Testis (tissue), 3 donors: ENCODE results near the gene TEAD1. TPM values are rescaled to one million over a fixed set of nuclear protein-coding genes. Genes with fewer than 3 reads are reported as not detected.

Source experiments
- DNase-seq: peaks from one replicate; pipeline ENCODE4 v3.0.0-alpha.2; 2019
- H3K27ac ChIP-seq, 2 donors: fragments of 200-600 bp; sonication (generic); one replicate each; pipeline ENCODE4 v1.5.1; 2019
- H3K27me3 ChIP-seq: fragments of 200-600 bp; sonication (generic); one replicate; pipeline ENCODE4 v1.5.1; 2019
- H3K36me3 ChIP-seq: fragments of 200-600 bp; sonication (generic); one replicate; pipeline ENCODE4 v1.5.1; 2017; ENCODE audit warnings: low read depth; ENCODE audit errors: missing control alignments
- H3K4me1 ChIP-seq: fragments of 200-600 bp; sonication (generic); one replicate; pipeline ENCODE4 v1.5.1; 2019
- H3K4me3 ChIP-seq, 2 donors: fragments of 200-600 bp; sonication (generic); one replicate each; pipeline ENCODE4 v1.5.1; 2017 to 2019
- H3K9me3 ChIP-seq: fragments of 200-600 bp; sonication (generic); one replicate; pipeline ENCODE4 v1.5.1; 2017
- CTCF ChIP-seq, 3 experiments: fragments of 450-650 bp in 2 of 3; fragments of 200-600 bp in 1 of 3; sonication (generic) in 1 of 3; IDR thresholded peaks; one replicate each; pipeline ENCODE4 v1.5.1; 2016 to 2019; ENCODE audit warnings: antibody characterized with exemption in 3 of 3, mild to moderate bottlenecking in 2 of 3, moderate library complexity in 1 of 3
- POLR2A ChIP-seq: fragments of 450-650 bp; IDR thresholded peaks from one replicate; pipeline ENCODE4 v1.6.1; 2017; ENCODE audit warnings: antibody characterized with exemption, mild to moderate bottlenecking, moderate library complexity
- WGBS, 2 donors: methylation state at CpG; one replicate each; pipeline ENCODE4 v1.1.5; 2018; 5-methylcytosine and 5-hydroxymethylcytosine counted together
- intact Hi-C: fragments of 100-400 bp; cut with DNase I; formaldehyde crosslinking; loops from one replicate; pipeline ENCODE4 v1.15.1; 2023; ENCODE audit warnings: low total_unique reads
- polyA plus RNA-seq: library from polyadenylated mRNA; stranded (reverse); fragments of 350-450 nt; fragmentation: Illumina TruSeq; extraction: RNeasy Lipid Tissue Mini Kit (QIAGEN cat#74804); gene quantifications from one replicate; pipeline ENCODE4 v1.2.3, GENCODE V29; 2014; ENCODE audit warnings: low read depth, low replicate concordance; ENCODE audit not compliant: insufficient read depth
- total RNA-seq, 2 donors: library from RNA; depleted of rRNA; stranded (reverse); fragments of >200 nt; gene quantifications; one replicate each; pipeline ENCODE4 v1.2.3, GENCODE V29; 2016

TEAD1 gene
- total and polyA plus RNA-seq, 3 donors from 2014 or later: 24.6 to 78.1 (median 63.5) TPM

GRCh38 chr11:12769834-12770345, 95.7 kb downstream of the TEAD1 start:
- TF ChIP-seq POLR2A: no peak
- TF ChIP-seq CTCF (IDR thresholded peaks at IDR 0.05): no peak
- H3K36me3 ChIP-seq: no peaks in the 10 kb centered on the region
- no peak overlapping the region for H3K4me3 ChIP-seq
- no peaks in the 10 kb centered on the region for H3K9me3 ChIP-seq
- DNase-seq: no peak
- WGBS, 2 donors: 47 to 48% methylated on average over 3 of the region's 3 CpGs
- no peaks in the 10 kb centered on the region for H3K27me3 ChIP-seq
- no peaks in the 10 kb centered on the region for H3K4me1 ChIP-seq
- H3K27ac ChIP-seq: no peak overlapping the region
- intact Hi-C loops: no loop called here

- Histone ChIP-seq H3K9me3 (no peaks in the 10 kb centered on the region), H3K4me3 (no peak overlapping the region), H3K4me1 (no peaks in the 10 kb centered on the region), H3K36me3 (no peaks in the 10 kb centered on the region), H3K27me3 (no peaks in the 10 kb centered on the region), H3K27ac (no peak overlapping the region)
- DNase-seq: no peak
- WGBS, 2 donors: 94 to 95% methylated on average over 1 of the region's 1 CpG
- intact Hi-C loops: no loop called here
- TF ChIP-seq POLR2A: no peak
- no peak for TF ChIP-seq CTCF (IDR thresholded peaks at IDR 0.05)
Measured at GRCh38 chr11:12770435-12770834, 96.2 kb downstream of the TEAD1 start.

GRCh38 chr11:12770966-12771597, 96.9 kb downstream of the TEAD1 start:
- Histone ChIP-seq H3K4me1 (no peaks in the 10 kb centered on the region), H3K9me3 (no peaks in the 10 kb centered on the region), H3K27ac (no peak overlapping the region), H3K27me3 (no peaks in the 10 kb centered on the region), H3K4me3 (no peak overlapping the region), H3K36me3 (no peaks in the 10 kb centered on the region)
- 86% methylated on average over 8 of the region's 8 CpGs for WGBS, 2 donors
- TF ChIP-seq CTCF (IDR thresholded peaks at IDR 0.05): no peak
- TF ChIP-seq POLR2A: no peak
- no peak for DNase-seq
- intact Hi-C loops: no loop called here

GRCh38 chr11:12771875-12772274, 97.7 kb downstream of the TEAD1 start:
- H3K4me1 ChIP-seq: no peaks in the 10 kb centered on the region
- no peaks in the 10 kb centered on the region for H3K9me3 ChIP-seq
- no peaks in the 10 kb centered on the region for H3K36me3 ChIP-seq
- TF ChIP-seq POLR2A (no peak), CTCF (IDR thresholded peaks at IDR 0.05) (no peak)
- no peak for DNase-seq
- 80 to 86% methylated on average over 2 of the region's 2 CpGs for WGBS, 2 donors
- H3K27me3 ChIP-seq: no peaks in the 10 kb centered on the region
- H3K27ac ChIP-seq: no peak overlapping the region
- intact Hi-C loops: no loop called here
- no peak overlapping the region for H3K4me3 ChIP-seq

- Histone ChIP-seq H3K9me3 (no peaks in the 10 kb centered on the region), H3K27ac (no peak overlapping the region), H3K4me3 (no peak overlapping the region), H3K27me3 (no peaks in the 10 kb centered on the region), H3K36me3 (no peaks in the 10 kb centered on the region), H3K4me1 (no peaks in the 10 kb centered on the region)
- TF ChIP-seq CTCF (IDR thresholded peaks at IDR 0.05): no peak
- TF ChIP-seq POLR2A: no peak
- intact Hi-C loops: no loop called here
- WGBS, 2 donors: 83 to 86% methylated on average over 1 of the region's 1 CpG
- no peak for DNase-seq
Measured at GRCh38 chr11:12772324-12772723, 98.1 kb downstream of the TEAD1 start.
